Measurements from ENCODE around the gene SGCE.
"Not testable (repeated sequence)": the region's sequence is repeated elsewhere in the genome, so short reads cannot be mapped to it uniquely, and the experiment has no call there.

The SGCE gene, protein sequence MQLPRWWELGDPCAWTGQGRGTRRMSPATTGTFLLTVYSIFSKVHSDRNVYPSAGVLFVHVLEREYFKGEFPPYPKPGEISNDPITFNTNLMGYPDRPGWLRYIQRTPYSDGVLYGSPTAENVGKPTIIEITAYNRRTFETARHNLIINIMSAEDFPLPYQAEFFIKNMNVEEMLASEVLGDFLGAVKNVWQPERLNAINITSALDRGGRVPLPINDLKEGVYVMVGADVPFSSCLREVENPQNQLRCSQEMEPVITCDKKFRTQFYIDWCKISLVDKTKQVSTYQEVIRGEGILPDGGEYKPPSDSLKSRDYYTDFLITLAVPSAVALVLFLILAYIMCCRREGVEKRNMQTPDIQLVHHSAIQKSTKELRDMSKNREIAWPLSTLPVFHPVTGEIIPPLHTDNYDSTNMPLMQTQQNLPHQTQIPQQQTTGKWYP

DNA sequence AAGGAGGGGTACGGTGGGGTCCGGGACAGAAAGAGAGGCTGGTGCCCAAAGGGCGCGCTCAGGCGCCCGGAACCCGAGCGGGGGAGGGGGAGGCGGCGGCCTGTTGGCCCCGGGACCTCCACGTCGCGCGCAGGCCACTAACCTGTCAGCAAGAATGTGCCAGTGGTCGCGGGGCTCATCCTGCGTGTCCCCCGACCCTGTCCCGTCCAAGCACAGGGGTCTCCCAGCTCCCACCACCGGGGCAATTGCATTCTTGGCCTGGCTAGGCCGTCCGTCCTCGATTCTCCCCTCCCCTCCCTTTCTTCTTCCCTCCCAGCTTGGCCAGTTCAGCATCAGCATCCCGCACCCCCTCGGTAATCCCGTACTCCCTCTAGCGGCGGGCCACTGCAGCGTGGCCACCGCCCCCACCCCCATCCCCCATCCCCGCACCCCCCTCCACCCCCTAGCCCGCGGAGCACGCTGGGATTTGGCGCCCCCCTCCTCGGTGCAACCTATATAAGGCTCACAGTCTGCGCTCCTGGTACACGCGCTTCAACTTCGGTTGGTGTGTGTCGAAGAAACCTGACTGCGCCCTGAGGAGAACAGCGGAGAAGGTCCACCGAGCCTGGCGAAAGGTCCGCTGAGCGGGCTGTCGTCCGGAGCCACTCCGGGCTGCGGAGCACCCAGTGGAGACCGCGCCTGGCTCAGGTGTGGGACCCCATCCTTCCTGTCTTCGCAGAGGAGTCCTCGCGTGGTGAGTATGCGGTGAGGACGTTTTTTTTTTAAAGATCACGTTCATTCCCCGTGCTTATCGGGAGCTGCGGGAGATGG lies at the start of gene SGCE:
SGCE (minus strand) TSS at position 286 of the 810 bp plus-strand sequence; CDS start at position 251, 35 bp downstream.
- DNase-seq (ENCODE audit: low read depth) = no peak

DNA sequence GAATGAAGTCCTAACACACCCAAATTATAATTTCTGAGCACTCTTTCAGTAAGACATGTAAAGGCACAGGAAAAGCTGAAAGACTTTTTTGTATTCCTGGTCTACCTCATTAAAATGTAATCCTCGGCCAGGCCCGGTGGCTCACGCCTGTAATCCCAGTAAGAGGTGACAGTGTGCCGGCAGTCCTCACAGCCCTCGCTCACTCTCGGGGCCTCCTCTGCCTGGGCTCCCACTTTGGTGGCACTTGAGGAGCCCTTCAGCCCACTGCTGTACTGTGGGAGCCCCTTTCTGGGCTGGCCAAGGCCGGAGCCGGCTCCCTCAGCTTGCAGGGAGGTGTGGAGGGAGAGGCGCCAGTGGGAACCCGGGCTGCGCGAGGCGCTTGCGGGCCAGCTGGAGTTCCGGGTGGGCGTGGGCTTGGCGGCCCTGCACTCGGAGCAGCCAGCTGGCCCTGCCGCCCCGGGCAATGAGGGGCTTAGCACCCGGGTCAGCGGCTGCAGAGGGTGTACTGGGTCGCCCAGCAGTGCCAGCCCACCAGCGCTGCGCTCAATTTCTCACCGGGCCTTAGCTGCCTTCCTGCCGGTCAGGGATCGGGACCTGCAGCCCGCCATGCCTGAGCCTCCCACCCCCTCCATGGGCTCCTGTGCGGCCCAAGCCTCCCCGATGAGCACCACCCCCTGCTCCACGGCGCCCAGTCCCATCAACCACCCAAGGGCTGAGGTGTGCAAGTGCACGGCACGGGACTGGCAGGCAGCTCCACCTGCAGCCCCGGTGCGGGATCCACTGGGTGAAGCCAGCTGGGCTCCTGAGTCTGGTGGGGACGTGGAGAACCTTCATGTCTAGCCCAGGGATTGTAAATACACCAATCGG lies 49.5 kb upstream of the SGCE start:
- not testable (repeated sequence) for DNase-seq (ENCODE audit: low read depth)

DNA sequence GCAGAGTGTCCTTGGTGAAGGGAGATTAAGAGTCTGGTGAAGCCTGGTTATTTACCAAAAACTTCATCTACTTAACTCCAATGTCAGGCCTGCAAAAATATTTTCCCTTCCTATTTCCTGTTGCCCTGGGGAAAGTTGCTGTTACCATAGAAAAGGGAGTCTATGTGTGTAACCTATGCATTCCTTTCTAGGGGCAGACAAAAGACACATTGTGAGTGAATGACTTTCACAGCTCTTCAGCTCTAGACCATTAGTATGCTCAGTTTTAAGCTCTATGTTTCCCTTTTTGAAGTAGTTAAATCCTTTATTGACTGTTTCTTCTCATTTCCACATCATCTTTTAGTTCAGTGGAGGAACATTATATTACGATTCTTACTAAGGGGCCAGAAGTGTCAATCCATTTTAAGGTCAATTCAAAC lies 45.6 kb upstream of the SGCE start:
- DNase-seq (ENCODE audit: low read depth) = no peak

DNA sequence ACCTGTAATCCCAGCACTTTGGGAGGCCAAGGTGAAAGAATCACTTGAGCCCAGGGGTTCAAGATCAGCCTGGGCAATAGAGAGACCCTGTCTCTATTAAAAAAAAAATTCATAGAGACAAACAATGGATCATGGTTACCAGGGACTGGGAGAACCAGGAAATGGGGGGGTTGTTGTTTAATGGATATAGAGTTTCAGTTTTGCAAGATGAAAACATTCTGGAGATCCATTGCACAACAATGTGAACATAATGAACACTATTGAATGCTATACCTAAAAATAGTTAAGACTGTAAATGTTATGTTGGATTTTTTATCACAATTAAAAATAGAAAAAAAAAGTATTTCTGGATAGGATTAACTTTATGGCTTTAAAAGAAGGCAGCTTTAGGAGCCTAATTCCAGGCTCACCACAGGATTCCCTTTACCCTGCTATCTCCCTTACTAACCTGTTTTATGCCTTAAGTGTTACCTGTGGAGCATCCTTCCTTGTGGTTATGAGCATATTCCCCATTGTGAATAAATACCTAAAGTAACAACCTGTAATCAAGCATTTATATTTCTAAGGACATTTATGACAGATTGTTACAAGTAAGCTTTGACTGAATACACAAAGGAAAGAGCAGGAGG lies 45.1 kb upstream of the SGCE start:
- DNase-seq (ENCODE audit: low read depth) = no peak

DNA sequence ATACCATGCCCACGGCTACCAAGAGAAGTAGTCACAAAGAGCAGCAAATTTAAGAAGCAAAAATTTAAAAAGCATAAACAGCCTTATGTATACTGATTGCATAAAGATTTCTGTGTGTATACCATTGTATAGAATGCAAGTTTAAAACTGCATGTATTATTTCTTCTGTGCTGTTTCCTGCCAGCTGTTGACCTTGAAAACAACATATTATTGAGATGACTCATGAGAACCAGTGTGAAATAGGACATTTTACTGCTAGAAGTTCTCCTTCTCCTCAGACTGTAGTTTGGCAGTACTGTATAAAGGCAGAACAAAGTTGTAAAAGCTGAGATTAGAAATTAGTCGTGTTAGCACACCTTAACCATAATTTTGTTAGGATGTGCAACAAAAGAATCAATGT lies 42.3 kb upstream of the SGCE start:
- no peak for DNase-seq (ENCODE audit: low read depth)

DNA sequence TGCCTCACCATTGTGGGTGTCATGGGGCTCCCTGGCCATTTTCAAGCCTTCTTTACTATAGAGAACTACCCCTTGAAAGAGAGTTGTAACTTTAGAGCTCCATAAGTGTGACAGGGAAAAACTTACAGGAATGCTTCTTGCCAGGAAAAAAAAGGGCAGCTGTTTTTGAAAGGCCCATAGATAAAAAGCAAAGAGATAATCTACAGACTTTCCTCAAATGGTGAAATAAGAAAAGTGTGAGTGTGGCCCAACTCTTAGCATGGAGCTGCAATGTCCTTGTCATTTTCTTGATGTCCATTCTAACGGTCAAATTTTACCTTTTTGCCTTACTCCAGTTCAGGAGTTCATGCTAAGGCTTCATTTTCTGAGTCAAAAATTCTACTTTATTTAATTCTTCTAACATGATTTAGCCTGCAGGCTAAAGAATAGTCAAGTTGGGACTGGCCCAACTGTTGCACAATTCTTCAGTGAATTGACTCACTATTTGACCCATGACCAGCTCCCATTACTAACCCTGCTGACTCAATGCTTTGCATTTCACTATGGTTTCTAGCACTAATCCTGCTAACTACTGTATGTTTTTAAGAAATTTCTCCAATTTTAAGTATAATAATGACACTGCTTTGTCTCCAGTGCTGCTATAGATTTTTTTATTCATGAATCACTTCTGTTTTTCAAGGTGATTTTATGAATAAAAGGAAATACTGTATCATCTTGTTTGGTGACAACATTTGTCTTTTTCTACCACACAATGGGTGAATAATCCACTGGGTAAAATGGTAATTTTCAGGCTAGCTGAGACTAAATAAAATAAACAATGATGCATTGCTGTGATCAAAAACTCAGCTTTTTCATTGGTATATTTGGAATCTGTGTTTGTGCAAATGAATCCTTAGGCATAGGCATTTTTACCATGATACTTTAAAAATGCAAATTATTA lies 41.4 kb upstream of the SGCE start:
- no peak for DNase-seq (ENCODE audit: low read depth)

DNA sequence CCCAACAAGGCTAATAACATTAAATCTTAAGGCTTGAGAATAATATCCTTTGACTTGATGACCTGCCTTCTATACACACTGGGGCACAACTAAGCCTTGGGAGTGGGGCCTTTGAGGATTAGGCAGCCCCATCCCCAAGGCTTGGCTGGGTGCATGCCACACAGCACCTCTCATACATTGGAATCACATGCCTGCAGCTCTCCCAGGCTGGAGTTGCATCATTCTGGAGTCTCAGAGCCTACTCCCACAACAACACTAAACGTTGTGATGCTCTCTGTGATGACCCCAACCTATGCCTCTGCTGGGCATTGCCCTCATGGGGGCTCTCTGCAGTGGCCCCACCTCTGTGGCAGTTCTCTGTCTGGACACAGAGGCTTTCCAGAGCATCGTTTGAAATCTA lies 31.9 kb upstream of the SGCE start:
- DNase-seq (ENCODE audit: low read depth) = no peak

DNA sequence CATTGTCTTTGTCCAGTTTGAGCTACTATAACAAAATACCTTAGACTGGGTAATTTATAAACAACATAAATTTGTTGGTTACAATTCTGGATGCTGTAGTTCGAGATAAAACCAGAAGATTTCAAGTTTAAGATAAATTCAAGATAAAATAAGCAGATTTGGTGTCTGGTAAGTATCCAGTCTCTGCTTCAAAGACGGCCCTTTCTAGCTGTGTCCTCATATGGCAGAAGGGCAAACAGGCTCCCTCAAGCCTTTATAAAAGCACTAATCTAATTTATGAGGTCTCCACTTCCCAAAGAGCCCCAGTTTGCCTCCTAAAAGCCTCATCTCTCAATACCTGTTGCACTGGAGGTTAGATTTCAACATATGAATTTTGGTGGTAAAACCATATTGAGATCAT lies 31.1 kb upstream of the SGCE start:
- DNase-seq (ENCODE audit: low read depth) = no peak

DNA sequence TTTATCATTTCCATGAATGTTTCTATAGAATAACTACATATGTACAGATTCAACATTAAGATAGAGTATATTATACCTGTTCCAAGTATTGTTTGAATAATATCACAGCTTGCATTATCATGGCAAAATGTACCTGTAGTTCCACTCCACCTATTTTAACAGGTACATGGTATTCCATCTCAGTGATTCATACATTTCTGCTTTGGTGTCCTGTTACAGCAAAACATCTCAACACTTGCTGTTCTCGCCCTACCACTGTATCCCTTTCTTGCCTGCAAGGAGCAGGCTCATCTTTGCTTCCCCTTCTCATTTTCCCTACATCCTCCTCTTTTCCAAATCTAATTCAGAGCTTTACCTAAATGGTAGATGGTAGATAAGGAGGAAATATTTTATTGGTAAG lies 27.1 kb upstream of the SGCE start:
- no peak for DNase-seq (ENCODE audit: low read depth)

DNA sequence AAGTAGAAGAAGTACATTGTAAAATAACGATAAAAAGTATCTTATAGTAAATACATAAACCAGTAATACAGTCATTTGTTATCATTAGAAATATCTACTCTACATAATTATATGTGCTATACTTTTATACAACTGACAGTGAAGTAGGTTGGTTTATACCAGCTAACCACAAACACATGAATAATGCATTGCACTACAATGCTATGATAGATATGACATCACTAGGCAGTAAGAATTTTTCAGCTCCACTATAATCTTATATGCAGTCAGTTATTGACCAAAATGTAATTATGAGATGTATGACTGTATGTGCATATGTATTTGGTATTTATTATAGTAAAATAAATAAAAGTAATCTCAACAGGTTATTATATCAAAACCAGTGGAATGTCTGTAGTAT lies 23.4 kb upstream of the SGCE start:
- DNase-seq (ENCODE audit: low read depth) = no peak

DNA sequence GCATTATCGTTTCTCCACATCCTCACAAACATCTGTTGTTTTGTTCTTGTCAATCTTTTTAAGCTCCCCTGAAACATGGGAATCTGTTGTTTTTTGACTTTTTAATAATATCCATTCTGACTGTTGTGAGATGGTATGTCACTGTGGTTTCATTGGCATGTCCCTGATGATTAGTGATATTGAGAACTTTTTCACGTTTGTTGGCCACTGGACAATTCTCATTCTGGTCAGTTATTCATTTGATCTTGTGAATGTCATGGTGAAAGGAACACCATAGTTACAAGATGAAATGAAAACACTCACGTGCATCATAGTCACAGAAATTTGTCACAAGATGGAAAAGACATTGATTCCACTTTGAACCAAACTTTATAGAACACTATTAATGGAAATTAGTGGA lies 20.5 kb upstream of the SGCE start:
- DNase-seq (ENCODE audit: low read depth) = no peak

DNA sequence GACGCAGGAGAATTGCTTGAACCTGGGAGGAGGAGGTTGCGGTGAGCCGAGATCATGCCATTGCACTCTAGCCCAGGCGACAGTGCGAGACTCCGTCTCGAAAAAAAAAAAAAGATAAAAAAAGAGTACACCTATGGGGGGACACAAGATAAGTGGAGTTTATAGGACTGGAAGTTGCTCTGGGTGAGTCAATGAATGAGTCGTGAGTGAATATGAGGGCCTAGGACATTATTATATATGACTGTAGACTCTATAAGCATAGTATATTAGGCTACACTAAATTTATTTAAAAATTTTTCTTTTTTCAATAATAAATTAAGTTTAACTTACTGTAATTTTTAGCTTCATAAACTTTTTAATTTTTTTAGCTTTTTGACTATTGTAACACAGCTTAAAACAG lies 19.4 kb upstream of the SGCE start:
- DNase-seq (ENCODE audit: low read depth) = no peak

DNA sequence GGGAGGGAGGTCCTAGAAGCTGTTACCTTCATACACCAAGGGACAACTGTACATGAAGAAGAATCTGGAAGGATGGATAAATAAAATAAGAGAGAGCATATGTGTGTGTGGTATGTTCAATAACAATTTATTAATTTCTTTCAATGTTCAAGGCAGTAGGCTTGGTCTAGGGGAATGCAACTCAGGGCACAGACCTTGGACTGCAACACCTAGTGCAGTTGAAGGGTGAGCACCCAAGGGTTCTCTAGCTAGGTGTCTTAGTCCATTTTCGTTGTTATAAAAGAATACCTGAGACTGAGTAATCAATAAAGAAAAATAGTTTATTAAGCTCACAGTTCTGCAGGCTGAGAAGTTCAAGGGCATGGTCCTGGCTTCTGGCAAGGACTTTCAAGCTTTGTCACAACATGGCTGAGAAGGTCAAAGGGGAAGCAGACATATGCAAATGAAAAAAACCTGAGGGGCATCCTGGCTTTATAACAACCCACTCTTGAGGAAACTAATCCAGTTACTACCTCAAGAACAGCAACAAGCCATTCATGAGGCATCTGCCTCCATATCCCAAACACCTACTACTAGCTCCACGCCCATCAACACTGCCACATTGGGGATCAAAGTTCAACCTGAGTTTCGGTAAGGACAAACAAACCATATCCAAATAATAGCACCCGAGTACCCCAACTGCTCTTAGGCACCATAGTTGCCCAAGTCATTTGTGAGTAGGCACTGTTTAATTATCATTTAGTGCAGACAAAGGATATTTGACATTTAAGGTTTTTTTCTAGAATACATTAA lies 15.7 kb upstream of the SGCE start:
- no peak for DNase-seq (ENCODE audit: low read depth)

DNA sequence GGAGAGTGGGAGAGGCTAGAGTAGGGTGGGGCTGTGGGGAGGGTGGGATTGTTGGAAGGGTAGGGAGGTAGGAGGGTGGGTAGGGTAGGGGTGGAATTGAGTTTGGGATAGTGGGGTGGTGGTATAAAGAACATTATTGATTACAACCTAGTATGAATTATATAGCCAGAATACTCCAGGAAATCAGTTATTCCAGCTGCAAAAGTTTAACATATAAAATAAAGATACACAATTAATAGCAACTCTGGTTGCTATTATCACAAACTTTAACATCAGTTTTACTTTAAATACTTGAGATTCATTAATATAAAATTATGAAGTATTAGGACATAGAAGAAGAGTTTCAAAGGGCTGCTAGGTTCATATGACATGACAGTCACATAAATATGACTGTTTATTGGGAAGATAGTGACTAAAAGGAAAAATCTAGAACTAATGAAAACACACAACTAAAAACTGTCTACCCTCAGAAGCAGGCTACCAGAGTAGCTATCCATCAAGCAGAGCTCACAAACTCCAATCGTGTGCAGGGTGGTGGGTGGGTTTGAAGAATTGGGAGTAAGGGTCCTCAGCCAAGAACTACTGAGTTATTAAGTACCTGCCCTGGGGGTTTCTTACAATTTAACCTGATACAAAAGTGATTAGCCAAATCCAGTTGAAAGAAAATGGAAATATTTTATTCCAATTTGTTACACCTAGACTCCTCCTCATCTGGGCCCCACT lies 14.0 kb upstream of the SGCE start:
- no peak for DNase-seq (ENCODE audit: low read depth)

DNA sequence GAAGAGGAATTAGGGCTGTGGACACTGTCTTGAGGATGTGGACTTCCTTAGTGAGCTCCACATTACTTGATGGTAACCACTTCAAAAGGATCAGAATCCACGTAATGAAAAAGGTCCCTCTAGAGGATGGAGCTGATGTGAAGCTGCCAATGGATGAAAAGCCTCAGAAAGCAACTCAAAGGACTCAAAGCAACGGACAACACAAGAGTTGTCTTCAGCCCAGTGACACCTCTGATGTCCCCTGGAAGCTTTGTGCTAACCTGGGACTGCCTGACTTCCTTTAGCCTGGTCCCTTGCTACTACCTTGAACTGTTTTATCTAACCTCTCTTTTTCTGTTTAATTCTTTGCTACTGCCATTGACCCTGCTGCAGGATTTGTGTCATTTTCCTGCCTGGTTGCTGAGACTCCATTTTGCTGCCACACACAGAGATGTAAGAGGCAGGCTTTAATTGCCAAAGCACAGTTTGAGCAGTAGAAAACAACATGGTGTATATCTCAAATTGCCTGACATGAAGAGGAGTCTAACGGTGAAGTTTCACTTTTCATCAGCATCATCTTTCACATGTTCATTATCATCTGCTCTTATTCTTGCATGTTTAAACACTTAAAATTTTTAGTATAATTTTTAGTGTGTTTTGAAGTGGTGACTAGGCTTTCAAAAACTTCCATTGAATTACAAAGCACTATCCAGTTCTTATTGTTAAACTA lies 11.1 kb upstream of the SGCE start:
- DNase-seq (ENCODE audit: low read depth) = no peak

DNA sequence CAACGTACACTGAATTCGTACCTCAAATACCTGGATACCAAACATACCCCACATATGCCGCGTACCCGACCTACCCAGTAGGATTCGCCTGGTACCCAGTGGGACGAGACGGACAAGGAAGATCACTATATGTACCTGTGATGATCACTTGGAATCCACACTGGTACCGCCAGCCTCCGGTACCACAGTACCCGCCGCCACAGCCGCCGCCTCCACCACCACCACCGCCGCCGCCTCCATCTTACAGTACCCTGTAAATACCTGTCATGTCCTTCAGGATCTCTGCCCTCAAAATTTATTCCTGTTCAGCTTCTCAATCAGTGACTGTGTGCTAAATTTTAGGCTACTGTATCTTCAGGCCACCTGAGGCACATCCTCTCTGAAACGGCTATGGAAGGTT lies 9.5 kb upstream of the SGCE start:
- DNase-seq (ENCODE audit: low read depth) = no peak

DNA sequence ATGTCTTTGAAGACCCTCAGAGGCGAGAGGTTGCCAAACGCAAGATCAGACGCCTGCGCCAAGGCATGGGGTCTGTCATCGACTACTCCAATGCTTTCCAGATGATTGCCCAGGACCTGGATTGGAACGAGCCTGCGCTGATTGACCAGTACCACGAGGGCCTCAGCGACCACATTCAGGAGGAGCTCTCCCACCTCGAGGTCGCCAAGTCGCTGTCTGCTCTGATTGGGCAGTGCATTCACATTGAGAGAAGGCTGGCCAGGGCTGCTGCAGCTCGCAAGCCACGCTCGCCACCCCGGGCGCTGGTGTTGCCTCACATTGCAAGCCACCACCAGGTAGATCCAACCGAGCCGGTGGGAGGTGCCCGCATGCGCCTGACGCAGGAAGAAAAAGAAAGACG lies 8.1 kb upstream of the SGCE start:
- DNase-seq (ENCODE audit: low read depth) = no peak

DNA sequence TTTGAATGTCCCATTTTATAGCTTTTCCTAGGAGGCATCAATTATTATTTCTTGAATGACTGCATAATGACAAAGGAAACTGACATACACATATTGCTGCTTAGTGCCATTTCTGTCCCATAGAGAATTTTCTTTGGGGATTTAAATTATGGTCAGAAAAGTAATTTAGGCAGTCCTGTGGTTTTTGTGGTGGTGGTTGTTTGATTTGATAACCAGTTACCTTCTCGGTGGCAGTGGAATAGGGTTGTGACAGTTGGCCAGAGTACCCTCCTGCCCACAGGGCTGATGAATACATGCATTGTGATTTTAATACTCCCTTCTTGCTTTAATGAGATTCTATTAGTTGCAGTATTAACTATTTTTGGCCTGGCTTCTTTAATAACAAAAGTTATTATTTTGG lies 6.6 kb upstream of the SGCE start:
- no peak for DNase-seq (ENCODE audit: low read depth)

DNA sequence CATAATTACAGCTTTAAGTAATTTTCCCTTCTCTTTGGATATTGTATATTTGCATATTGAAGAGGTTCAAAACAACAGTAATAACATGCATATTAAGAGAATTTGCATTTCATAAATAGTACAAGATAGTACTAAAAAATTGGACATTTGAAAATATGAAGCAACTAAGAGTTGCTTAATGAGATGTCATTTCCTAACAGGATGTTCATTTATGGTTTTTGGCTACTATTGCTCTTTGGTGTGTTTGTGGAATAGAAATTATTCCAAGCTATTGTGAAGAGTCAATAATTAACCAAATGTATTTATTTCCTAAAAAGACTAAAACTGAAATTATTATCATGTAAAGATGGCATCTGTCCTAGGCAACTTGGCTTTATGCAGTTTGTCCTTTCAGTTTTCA lies 4.1 kb upstream of the SGCE start:
- DNase-seq (ENCODE audit: low read depth) = no peak

All from stimulated activated CD8-positive, alpha-beta memory T cell treated with anti-CD3 and anti-CD28 coated beads, Interleukin-7, amount 100 ng/mL, for 24 hours (primary cell).